Measurements from ENCODE around the gene ALK. TPM values are rescaled to one million over a fixed set of nuclear protein-coding genes. Genes with fewer than 3 reads are reported as not detected.

The ALK gene
- total RNA-seq, 4 donors from 2014 or later: 0.19 TPM; not detected in 3

DNA sequence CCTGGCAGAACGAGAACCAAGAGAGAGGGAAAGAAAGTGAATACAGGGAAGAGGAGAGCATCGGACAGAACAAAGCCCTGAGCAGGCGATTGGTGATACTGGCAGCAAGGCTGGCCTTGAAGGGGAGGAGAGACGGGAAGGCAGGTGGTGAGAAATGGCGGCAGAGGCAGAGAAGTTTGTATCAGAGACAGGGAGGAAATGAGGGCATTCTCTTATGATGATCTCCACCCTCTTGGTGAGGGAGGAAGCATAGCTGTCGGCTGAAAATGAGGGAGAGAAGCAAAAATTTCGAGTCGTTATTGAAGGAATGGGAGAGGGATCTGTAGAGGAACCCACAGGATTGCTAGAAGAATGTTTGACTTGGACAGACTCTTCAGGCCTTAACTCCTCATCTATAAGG is 725.6 kb downstream of the ALK start:
- no peak for TF ChIP-seq POLR2A (IDR thresholded peaks at IDR 0.05)
- TF ChIP-seq, protein P1, sequence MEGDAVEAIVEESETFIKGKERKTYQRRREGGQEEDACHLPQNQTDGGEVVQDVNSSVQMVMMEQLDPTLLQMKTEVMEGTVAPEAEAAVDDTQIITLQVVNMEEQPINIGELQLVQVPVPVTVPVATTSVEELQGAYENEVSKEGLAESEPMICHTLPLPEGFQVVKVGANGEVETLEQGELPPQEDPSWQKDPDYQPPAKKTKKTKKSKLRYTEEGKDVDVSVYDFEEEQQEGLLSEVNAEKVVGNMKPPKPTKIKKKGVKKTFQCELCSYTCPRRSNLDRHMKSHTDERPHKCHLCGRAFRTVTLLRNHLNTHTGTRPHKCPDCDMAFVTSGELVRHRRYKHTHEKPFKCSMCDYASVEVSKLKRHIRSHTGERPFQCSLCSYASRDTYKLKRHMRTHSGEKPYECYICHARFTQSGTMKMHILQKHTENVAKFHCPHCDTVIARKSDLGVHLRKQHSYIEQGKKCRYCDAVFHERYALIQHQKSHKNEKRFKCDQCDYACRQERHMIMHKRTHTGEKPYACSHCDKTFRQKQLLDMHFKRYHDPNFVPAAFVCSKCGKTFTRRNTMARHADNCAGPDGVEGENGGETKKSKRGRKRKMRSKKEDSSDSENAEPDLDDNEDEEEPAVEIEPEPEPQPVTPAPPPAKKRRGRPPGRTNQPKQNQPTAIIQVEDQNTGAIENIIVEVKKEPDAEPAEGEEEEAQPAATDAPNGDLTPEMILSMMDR (IDR thresholded peaks at IDR 0.05): no peak
- H3K4me1 ChIP-seq: peaks cover 0 to 11% (median 0%) of the 10 kb centered on the region in 3 donors
- H3K36me3 ChIP-seq: peaks cover 0 to 17% (median 0%) of the 10 kb centered on the region in 3 donors

DNA sequence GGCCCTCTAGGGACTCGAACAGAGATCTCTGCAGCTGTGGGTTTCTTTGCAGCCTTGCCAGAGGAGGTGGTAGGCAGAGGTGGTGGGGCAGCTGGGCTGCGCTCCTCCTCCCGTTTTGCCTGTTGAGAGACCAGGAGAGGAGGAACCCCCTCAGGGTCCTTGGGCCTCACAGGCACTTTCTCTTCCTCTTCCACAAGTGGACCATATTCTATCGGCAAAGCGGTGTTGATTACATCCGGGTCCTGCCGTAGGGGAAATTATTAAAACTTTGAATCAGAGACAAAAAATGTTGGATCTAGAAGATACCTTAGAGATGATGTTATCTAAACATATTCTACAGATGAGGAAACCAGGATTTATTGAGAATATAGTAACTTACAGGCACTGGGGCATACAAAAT is 727.7 kb downstream of the ALK start:
- H3K27me3 ChIP-seq: no peaks in the 10 kb centered on the region
- H3K36me3 ChIP-seq: peaks cover 0 to 30% (median 0%) of the 10 kb centered on the region in 3 donors
- H3K27ac ChIP-seq: no peak overlapping the region
- no peak for DNase-seq
- intact Hi-C loops (cut with DNase I): loop anchor here (10.0 kb wide), 1 partner anchor 149 kb away; no protein-coding TSS in a partner anchor
- H3K4me1 ChIP-seq: peaks cover 0 to 11% (median 0%) of the 10 kb centered on the region in 3 donors
- TF ChIP-seq, protein P1 (IDR thresholded peaks at IDR 0.05): no peak
- no peak for TF ChIP-seq POLR2A (IDR thresholded peaks at IDR 0.05)
- no peak overlapping the region for H3K4me3 ChIP-seq
- 79 to 93% methylated on average over 3 to 5 of the region's 7 CpGs for WGBS, 2 donors
- H3K9me3 ChIP-seq: no peaks in the 10 kb centered on the region

More for the DNA sequence above, 725.6 kb downstream of the ALK start:
- no peaks in the 10 kb centered on the region for H3K27me3 ChIP-seq
- intact Hi-C loops (cut with DNase I): loop anchor here (5.0 to 10.0 kb wide), 2 partner anchors 151 to 238 kb away; no protein-coding TSS in a partner anchor
- H3K4me3 ChIP-seq: no peak overlapping the region
- no peak overlapping the region for H3K27ac ChIP-seq
- WGBS, 2 donors: 73 to 78% methylated on average over 8 of the region's 8 CpGs
- H3K9me3 ChIP-seq: no peaks in the 10 kb centered on the region
- DNase-seq: no peak

DNA sequence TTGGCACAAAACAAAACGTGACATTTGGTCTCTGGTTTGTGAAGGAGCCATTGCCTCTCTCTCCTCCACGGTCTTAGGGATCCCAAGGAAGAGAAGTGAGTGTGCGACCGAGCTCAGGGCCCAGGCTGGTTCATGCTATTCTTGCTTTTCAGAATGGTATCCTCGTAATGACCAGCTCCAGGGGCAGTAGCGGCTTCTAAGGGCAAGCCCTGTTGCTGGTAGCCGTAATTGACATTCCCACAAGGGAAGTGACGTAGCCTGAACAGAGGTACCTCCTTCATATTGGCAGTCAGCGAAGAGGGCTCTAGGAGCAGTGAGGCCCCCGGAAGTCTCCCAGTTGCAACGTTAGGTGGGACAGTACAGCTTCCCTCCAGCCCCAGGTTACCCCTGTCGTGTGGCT is 728.3 kb downstream of the ALK start:
- intact Hi-C loops (cut with DNase I): loop anchor here (10.0 kb wide), 1 partner anchor 148 kb away; no protein-coding TSS in a partner anchor
- H3K27ac ChIP-seq: no peak overlapping the region
- peaks cover 0 to 30% (median 0%) of the 10 kb centered on the region in 3 donors for H3K36me3 ChIP-seq
- no peaks in the 10 kb centered on the region for H3K27me3 ChIP-seq
- no peak for DNase-seq
- no peak overlapping the region for H3K4me3 ChIP-seq
- H3K9me3 ChIP-seq: no peaks in the 10 kb centered on the region
- H3K4me1 ChIP-seq: peaks cover 0 to 13% (median 0%) of the 10 kb centered on the region in 3 donors
- TF ChIP-seq POLR2A (IDR thresholded peaks at IDR 0.05): no peak
- TF ChIP-seq, protein P1 (IDR thresholded peaks at IDR 0.05): no peak
- 84 to 87% methylated on average over 9 to 12 of the region's 12 CpGs for WGBS, 2 donors

DNA sequence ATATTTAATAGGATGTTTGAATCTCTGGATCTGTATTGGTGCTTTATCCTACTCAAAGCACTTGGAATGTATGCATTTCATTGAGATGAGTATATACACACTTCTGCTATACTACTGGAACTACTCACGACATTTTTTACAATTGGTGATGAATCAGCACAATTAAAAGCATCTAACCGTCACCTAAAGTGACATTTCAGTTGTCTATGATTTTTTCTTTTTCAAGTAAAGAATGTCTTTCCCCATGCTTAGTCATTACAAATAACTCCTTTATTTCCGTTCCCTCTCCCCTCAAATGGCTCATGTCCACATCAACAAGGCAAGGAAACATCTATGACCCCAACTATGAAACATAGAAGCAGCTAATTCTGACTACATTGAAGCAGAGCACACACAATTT is 728.9 kb downstream of the ALK start:
- Histone ChIP-seq H3K4me1 (peaks cover 0 to 15% (median 0%) of the 10 kb centered on the region in 3 donors), H3K36me3 (peaks cover 0 to 31% (median 0%) of the 10 kb centered on the region in 3 donors), H3K27ac (no peak overlapping the region), H3K9me3 (no peaks in the 10 kb centered on the region), H3K4me3 (no peak overlapping the region), H3K27me3 (no peaks in the 10 kb centered on the region)
- DNase-seq: no peak
- 67 to 71% methylated on average over 3 of the region's 3 CpGs for WGBS, 2 donors
- intact Hi-C loops (cut with DNase I): loop anchor here (10.0 kb wide), 1 partner anchor 148 kb away; no protein-coding TSS in a partner anchor
- TF ChIP-seq POLR2A (IDR thresholded peaks at IDR 0.05): no peak
- TF ChIP-seq, protein P1 (IDR thresholded peaks at IDR 0.05): no peak

DNA sequence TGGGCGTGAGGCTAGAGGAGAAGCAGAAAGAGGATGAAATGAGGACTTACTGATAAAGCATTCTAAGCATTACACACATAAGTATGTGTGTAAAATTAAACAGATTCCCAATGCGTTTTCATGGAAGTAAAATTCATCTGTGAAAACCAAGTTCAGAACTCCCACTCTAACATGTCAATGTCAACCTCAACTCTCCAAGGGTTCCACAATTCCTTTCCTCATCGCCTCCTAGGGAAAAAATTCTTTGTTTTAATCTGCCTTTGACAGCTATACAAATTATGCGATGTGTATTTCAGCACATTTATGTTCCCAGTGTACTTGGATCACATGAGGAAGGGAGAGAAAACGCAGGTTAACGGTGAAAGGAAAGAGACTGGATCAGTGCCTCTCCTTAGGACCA is 729.6 kb downstream of the ALK start:
- 83 to 88% methylated on average over 6 of the region's 6 CpGs for WGBS, 2 donors
- H3K9me3 ChIP-seq: no peaks in the 10 kb centered on the region
- TF ChIP-seq, protein P1 (IDR thresholded peaks at IDR 0.05): no peak
- no peak for TF ChIP-seq POLR2A (IDR thresholded peaks at IDR 0.05)
- H3K27me3 ChIP-seq: no peaks in the 10 kb centered on the region
- H3K4me1 ChIP-seq: peaks cover 0 to 8% (median 0%) of the 10 kb centered on the region in 3 donors
- no peak overlapping the region for H3K4me3 ChIP-seq
- peaks cover 0 to 37% (median 0%) of the 10 kb centered on the region in 3 donors for H3K36me3 ChIP-seq
- H3K27ac ChIP-seq: no peak overlapping the region
- DNase-seq: no peak
- intact Hi-C loops (cut with DNase I): loop anchor here (10.0 kb wide), 1 partner anchor 147 kb away; no protein-coding TSS in a partner anchor
